OCI-LY7 (cell line): Measurements from ENCODE around the gene ASXL3.

Experiments used
- EZH2phosphoT487 ChIP-seq: fragments of 200-600 bp; sonication (generic); IDR thresholded peaks from 2 replicates; pipeline ENCODE4 v1.6.1; 2018; ENCODE audit warnings: low read depth, borderline replicate concordance, mild to moderate bottlenecking, mixed run types, antibody characterized with exemption, low read length, moderate library complexity, mixed read lengths
- TF ChIP-seq, protein P1 (sequence below): fragments of 200-600 bp; sonication (generic); conservative IDR thresholded peaks from 2 replicates; pipeline ENCODE4 v1.5.1; 2014; ENCODE audit warnings: mild to moderate bottlenecking, antibody characterized with exemption, low read length, moderate library complexity, mixed read lengths

DNA sequence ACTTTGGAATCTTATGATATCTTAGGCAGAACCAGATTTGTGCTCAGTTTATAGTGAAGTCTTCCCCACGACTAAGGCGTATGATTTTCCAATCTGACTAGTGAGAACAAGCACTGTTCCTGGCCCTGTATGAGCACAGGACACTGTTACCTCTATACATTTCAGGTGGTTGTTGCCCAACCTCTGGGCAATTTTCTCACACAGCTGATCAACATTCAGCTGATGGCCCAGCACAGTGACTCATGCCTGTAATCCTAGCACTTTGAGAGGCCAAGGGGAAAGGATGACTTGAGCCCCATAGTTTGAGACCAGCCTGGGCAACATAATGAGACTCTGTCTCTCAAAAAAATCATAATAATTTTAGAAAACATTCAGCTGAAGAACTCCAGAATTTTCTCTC lies 119.5 kb downstream of the ASXL3 start:
- TF ChIP-seq, protein P1, sequence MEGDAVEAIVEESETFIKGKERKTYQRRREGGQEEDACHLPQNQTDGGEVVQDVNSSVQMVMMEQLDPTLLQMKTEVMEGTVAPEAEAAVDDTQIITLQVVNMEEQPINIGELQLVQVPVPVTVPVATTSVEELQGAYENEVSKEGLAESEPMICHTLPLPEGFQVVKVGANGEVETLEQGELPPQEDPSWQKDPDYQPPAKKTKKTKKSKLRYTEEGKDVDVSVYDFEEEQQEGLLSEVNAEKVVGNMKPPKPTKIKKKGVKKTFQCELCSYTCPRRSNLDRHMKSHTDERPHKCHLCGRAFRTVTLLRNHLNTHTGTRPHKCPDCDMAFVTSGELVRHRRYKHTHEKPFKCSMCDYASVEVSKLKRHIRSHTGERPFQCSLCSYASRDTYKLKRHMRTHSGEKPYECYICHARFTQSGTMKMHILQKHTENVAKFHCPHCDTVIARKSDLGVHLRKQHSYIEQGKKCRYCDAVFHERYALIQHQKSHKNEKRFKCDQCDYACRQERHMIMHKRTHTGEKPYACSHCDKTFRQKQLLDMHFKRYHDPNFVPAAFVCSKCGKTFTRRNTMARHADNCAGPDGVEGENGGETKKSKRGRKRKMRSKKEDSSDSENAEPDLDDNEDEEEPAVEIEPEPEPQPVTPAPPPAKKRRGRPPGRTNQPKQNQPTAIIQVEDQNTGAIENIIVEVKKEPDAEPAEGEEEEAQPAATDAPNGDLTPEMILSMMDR, result no peak
- no peak for TF ChIP-seq EZH2phosphoT487
